HEK293T (cell line): ENCODE results near the gene NOL12.

Source experiments
- FOXA1 ChIP-seq: fragments of 450-650 bp; IDR thresholded peaks from 2 replicates; pipeline ENCODE4 v1.6.1; 2016; ENCODE audit warnings: mild to moderate bottlenecking
- FOXM1 ChIP-seq: fragments of 450-650 bp; IDR thresholded peaks from 2 replicates; pipeline ENCODE4 v1.6.1; 2017; ENCODE audit warnings: mild to moderate bottlenecking, borderline replicate concordance
- LEF1 ChIP-seq: fragments of 450-650 bp; IDR thresholded peaks from 2 replicates; pipeline ENCODE4 v1.6.1; 2017; ENCODE audit warnings: mild to moderate bottlenecking, borderline replicate concordance
- SP1 ChIP-seq: fragments of 450-650 bp; IDR thresholded peaks from 2 replicates; pipeline ENCODE4 v1.6.1; 2017
- SUZ12 ChIP-seq: fragments of 450-650 bp; IDR thresholded peaks from 2 replicates; pipeline ENCODE4 v1.6.1; 2016; ENCODE audit warnings: mild to moderate bottlenecking
- TARDBP ChIP-seq: fragments of 450-650 bp; IDR thresholded peaks from 2 replicates; pipeline ENCODE4 v1.6.1; 2016
- ZNF384 ChIP-seq: fragments of 450-650 bp; IDR thresholded peaks from 2 replicates; pipeline ENCODE4 v1.6.1; 2016

DNA sequence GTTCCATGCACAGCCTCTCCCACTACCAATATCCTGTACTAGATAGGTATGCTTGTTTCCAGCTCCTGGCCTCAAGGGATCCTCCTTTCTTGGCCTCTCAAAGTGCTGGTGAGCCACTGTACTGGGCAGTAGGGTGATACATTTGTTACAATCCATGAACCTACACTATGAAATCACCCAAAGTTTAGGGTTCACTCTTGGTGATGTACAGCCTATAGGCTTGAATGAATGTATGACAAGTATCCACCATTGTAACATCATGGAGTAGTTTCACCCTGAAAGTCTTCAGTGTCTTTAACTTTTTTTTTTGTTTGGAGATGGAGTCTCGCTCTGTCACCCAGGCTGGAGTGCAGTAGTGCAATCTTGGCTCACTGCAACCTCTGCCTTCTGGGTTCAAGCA is 42.5 kb downstream of the NOL12 start:
- TF ChIP-seq LEF1 (no peak), ZNF384 (no peak), FOXM1 (no peak), SP1 (no peak), SUZ12 (no peak), TARDBP (no peak), FOXA1 (no peak)
